ENCODE data around the gene PTOV1. TPM values are rescaled to one million over a fixed set of nuclear protein-coding genes. Genes with fewer than 3 reads are reported as not detected.

Gene PTOV1
- total and polyA plus RNA-seq, 2 of the 13 experiments (the other 11 are each of a cell fraction or from before 2014, with no cell fraction given): 63.5 to 68.5 TPM

GRCh38 chr19:49877020-49877878 is 26.3 kb downstream of the PTOV1 start, which contains the start of the genes AKT1S1 and TBC1D17 (continued):
- TF ChIP-seq TFE3 (CRISPR knock-in tag; IDR thresholded peaks at IDR 0.05) (peak; percentile 93), SP5 (CRISPR knock-in tag; IDR thresholded peaks at IDR 0.05; ENCODE audit: borderline replicate concordance, low read depth) (peak; percentile 77), EED (CRISPR knock-in tag; IDR thresholded peaks at IDR 0.05) (0 out of 2 replicates have a peak, but pooled peaks have one; percentile 38), MXD4 (CRISPR knock-in tag; IDR thresholded peaks at IDR 0.05) (peak; percentile 32; the same call in 1 of the 2 replicates), ZNF83 (CRISPR knock-in tag; IDR thresholded peaks at IDR 0.05; ENCODE audit: borderline replicate concordance) (no peak; the same call in 1 of the 2 replicates), ZNF552 (CRISPR knock-in tag; IDR thresholded peaks at IDR 0.05; ENCODE audit: borderline replicate concordance) (0 out of 2 replicates have a peak, but pooled peaks have one; percentile 35), YY1 (IDR thresholded peaks at IDR 0.05; ENCODE audit: insufficient read depth, insufficient replicate concordance, low read depth, low read length) (peak; percentile 94), NONO (IDR thresholded peaks at IDR 0.05) (no peak), NONO (CRISPR knock-in tag; conservative IDR thresholded peaks at IDR 0.05) (peak; percentile 10; the same call in 1 of the 2 replicates), ZNF614 (CRISPR knock-in tag; IDR thresholded peaks at IDR 0.05; ENCODE audit: borderline replicate concordance) (peak; percentile 70; the same call in 1 of the 2 replicates), ZSCAN21 (CRISPR knock-in tag; IDR thresholded peaks at IDR 0.05; ENCODE audit: borderline replicate concordance) (no peak), ZBED4 (CRISPR knock-in tag; IDR thresholded peaks at IDR 0.05; ENCODE audit: borderline replicate concordance) (peak; percentile 51; the same call in 1 of the 2 replicates), ZNF343 (CRISPR knock-in tag; IDR thresholded peaks at IDR 0.05) (peak; percentile 35; the same call in 1 of the 2 replicates), ZFP36L1 (CRISPR knock-in tag; IDR thresholded peaks at IDR 0.05) (no peak), ZBTB25 (CRISPR knock-in tag; IDR thresholded peaks at IDR 0.05) (peak; percentile 84), ZNF7 (CRISPR knock-in tag; IDR thresholded peaks at IDR 0.05) (no peak), FOXK2 (IDR thresholded peaks at IDR 0.05) (peak; percentile 100), DZIP1 (CRISPR knock-in tag; IDR thresholded peaks at IDR 0.05) (0 out of 2 replicates have a peak, but pooled peaks have one; percentile 23)

Measured in HepG2 (cell line).